OCI-LY3 (cell line): ENCODE measurements around the gene CEP162.

Experiments used
- CTCF ChIP-seq: fragments of 200-600, 300-600 bp; sonication (generic); IDR thresholded peaks from 2 replicates; pipeline ENCODE4 v1.5.1; 2014; ENCODE audit warnings: antibody characterized with exemption, low read length, low read depth
- EZH2phosphoT487 ChIP-seq: fragments of 200-600 bp; shearing (Covaris generic); IDR thresholded peaks from 2 replicates; pipeline ENCODE4 v1.6.1; 2018; ENCODE audit warnings: antibody characterized with exemption, mixed run types, low read depth

GRCh38 chr6:84260926-84261325 is 33.5 kb upstream of the CEP162 start:
- TF ChIP-seq CTCF = no peak
- no peak for TF ChIP-seq EZH2phosphoT487
